Parathyroid adenoma (tissue), 2 donors: ENCODE results near the gene SORCS3.

Experiments used
- H2AFZ ChIP-seq: fragments of 300-600 bp; sonication (generic); one replicate; pipeline ENCODE4 v1.7.0; 2017; ENCODE audit warnings: antibody characterized with exemption, mild to moderate bottlenecking
- H3K27ac ChIP-seq: fragments of 300-600 bp; sonication (generic); one replicate; pipeline ENCODE4 v1.7.0; 2017
- H3K27me3 ChIP-seq: fragments of 300-600 bp; sonication (generic); one replicate; pipeline ENCODE4 v1.7.0; 2017; ENCODE audit warnings: low read length; ENCODE audit not compliant: control insufficient read depth, insufficient read depth
- H3K36me3 ChIP-seq: fragments of 300-600 bp; sonication (generic); one replicate; pipeline ENCODE4 v1.7.0; 2017; ENCODE audit warnings: low read length; ENCODE audit not compliant: control insufficient read depth, insufficient read depth
- H3K4me1 ChIP-seq: fragments of 300-600 bp; sonication (generic); one replicate; pipeline ENCODE4 v1.7.0; 2017; ENCODE audit warnings: control low read depth
- H3K4me2 ChIP-seq: fragments of 300-600 bp; sonication (generic); one replicate; pipeline ENCODE4 v1.7.0; 2017; ENCODE audit warnings: low read length
- H3K4me3 ChIP-seq: fragments of 300-600 bp; sonication (generic); one replicate; pipeline ENCODE4 v1.7.0; 2017; ENCODE audit warnings: low read depth, low read length
- H3K79me2 ChIP-seq: fragments of 300-600 bp; sonication (generic); one replicate; pipeline ENCODE4 v1.7.0; 2017; ENCODE audit warnings: control low read depth
- H3K9ac ChIP-seq: fragments of 300-600 bp; sonication (generic); one replicate; pipeline ENCODE4 v1.7.0; 2017; ENCODE audit warnings: mild to moderate bottlenecking
- H3K9me3 ChIP-seq: fragments of 300-600 bp; sonication (generic); one replicate; pipeline ENCODE4 v1.7.0; 2017; ENCODE audit warnings: low read length; ENCODE audit not compliant: control insufficient read depth
- CTCF ChIP-seq: fragments of 300-600 bp; sonication (generic); IDR thresholded peaks from one replicate; pipeline ENCODE4 v1.7.0; 2017; ENCODE audit warnings: antibody characterized with exemption, mild to moderate bottlenecking
- donor health status: primary hyperparathyroidism.

SORCS3 gene

GRCh38 chr10:104780165-104780564 lies 139.1 kb downstream of the SORCS3 start:
- Histone ChIP-seq H3K36me3 (no peaks in the 10 kb centered on the region), H3K79me2 (no peaks in the 10 kb centered on the region), H3K4me1 (no peaks in the 10 kb centered on the region), H3K9me3 (no peaks in the 10 kb centered on the region), H3K4me3 (no peak overlapping the region), H3K4me2 (no peak overlapping the region), H3K27me3 (no peaks in the 10 kb centered on the region), H3K27ac (no peak overlapping the region), H2AFZ (no peak overlapping the region), H3K9ac (no peak overlapping the region)
- no peak for TF ChIP-seq CTCF

- Histone ChIP-seq H3K9me3 (no peaks in the 10 kb centered on the region), H3K27ac (no peak overlapping the region), H3K9ac (no peak overlapping the region), H3K4me1 (no peaks in the 10 kb centered on the region), H3K79me2 (no peaks in the 10 kb centered on the region), H3K4me3 (no peak overlapping the region), H3K27me3 (no peaks in the 10 kb centered on the region), H3K4me2 (no peak overlapping the region), H2AFZ (no peak overlapping the region), H3K36me3 (no peaks in the 10 kb centered on the region)
- TF ChIP-seq CTCF, result no peak
These were observed 140.0 kb downstream of the SORCS3 start for GRCh38 chr10:104780946-104781595.

DNA sequence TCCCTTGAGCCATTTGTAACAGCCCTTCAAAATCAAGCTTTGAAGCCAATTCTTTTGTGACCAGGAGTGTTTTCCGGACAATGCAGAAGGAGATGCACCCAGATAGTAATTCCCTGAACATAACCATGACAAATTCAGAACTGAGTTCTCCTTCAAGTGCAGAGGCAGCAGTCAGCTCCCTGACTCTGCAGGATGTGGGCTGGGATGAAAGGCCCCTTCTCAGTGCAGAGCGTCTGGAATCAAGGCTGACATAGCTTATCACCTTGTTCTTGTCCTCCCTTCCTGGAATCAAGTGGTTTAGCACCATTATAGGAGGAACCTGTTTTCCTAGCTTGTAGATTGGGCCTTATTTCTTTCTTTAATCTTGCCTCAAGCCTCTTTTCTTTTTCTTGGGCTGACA lies 143.4 kb downstream of the SORCS3 start:
- no peak overlapping the region for H3K4me3 ChIP-seq
- no peaks in the 10 kb centered on the region for H3K36me3 ChIP-seq
- no peak for TF ChIP-seq CTCF
- H3K79me2 ChIP-seq, result no peaks in the 10 kb centered on the region
- H3K27me3 ChIP-seq, result no peaks in the 10 kb centered on the region
- H3K4me2 ChIP-seq, result no peak overlapping the region
- H3K9ac ChIP-seq, result no peak overlapping the region
- no peaks in the 10 kb centered on the region for H3K4me1 ChIP-seq
- H3K27ac ChIP-seq, result no peak overlapping the region
- H2AFZ ChIP-seq, result no peak overlapping the region
- H3K9me3 ChIP-seq, result no peaks in the 10 kb centered on the region

DNA sequence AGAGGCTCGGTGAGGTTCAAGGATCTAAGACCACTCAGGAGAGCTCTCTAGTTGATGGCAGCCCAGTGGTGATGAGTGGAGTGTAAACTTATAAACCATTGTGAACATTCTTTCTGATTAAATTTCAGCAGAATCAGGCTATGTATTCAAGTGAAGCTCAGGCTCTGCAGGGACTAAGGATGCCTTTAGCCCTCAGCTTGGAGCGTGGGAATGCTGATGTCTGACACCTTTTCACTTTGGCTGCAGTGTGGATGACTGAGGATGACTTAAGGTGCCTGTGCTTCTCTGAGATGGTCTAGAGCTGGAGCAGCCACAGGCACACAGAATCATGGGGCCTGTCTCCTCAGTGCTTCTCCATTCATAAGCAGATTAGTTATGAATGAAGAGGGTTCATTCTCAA lies 150.4 kb downstream of the SORCS3 start:
- no peak overlapping the region for H3K4me2 ChIP-seq
- H3K9ac ChIP-seq, result no peak overlapping the region
- H3K27me3 ChIP-seq, result no peaks in the 10 kb centered on the region
- no peaks in the 10 kb centered on the region for H3K9me3 ChIP-seq
- no peaks in the 10 kb centered on the region for H3K36me3 ChIP-seq
- no peak overlapping the region for H3K4me3 ChIP-seq
- H3K4me1 ChIP-seq, result no peaks in the 10 kb centered on the region
- H3K27ac ChIP-seq, result no peak overlapping the region
- no peak overlapping the region for H2AFZ ChIP-seq
- no peaks in the 10 kb centered on the region for H3K79me2 ChIP-seq
- TF ChIP-seq CTCF, result no peak

DNA sequence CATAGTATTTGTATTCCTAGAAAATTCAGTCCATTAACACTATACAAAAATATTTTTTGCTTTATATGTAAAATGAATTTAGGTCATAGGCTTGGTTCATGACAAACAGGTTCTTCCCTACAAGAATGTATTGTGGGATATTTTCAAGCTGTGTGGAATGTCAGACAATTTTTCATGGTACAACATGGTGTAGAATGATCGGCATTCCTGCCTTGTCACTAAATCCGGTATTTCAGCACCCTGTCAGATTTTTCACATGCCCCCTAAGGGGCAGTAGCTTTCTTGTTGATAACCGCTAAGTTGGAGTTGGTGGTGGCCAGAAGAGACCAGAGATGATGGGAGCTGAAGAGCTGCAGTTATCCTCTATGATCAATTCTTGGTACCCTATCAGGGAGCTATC lies 154.3 kb downstream of the SORCS3 start:
- H3K4me2 ChIP-seq, result no peak overlapping the region
- H3K9me3 ChIP-seq, result no peaks in the 10 kb centered on the region
- H2AFZ ChIP-seq, result no peak overlapping the region
- no peak overlapping the region for H3K4me3 ChIP-seq
- no peak overlapping the region for H3K9ac ChIP-seq
- TF ChIP-seq CTCF, result no peak
- H3K27ac ChIP-seq, result no peak overlapping the region
- no peaks in the 10 kb centered on the region for H3K36me3 ChIP-seq
- no peaks in the 10 kb centered on the region for H3K27me3 ChIP-seq
- no peaks in the 10 kb centered on the region for H3K4me1 ChIP-seq
- H3K79me2 ChIP-seq, result no peaks in the 10 kb centered on the region
